Dermis microvascular lymphatic vessel endothelial cell (primary cell): ENCODE data around the gene ZNF8. TPM values are rescaled to one million over a fixed set of nuclear protein-coding genes. Genes with fewer than 3 reads are reported as not detected.
"Not testable (repeated sequence)": the region's sequence is repeated elsewhere in the genome, so short reads cannot be mapped to it uniquely, and the experiment has no call there.

Source experiments
- DNase-seq, 2 donors: peaks; one replicate each; pipeline versions ENCODE4 v3.0.0 to v3.0.0-alpha.2; 2010; ENCODE audit warnings: low read depth in 2 of 2
- total RNA-seq: library from RNA; depleted of rRNA; stranded (reverse); fragments of >200 nt; gene quantifications from 2 replicates; pipeline ENCODE4 v1.2.1, GENCODE V29; 2014

The ZNF8 gene
- total RNA-seq, 1 donor from 2014 or later = 3.0 TPM

DNA sequence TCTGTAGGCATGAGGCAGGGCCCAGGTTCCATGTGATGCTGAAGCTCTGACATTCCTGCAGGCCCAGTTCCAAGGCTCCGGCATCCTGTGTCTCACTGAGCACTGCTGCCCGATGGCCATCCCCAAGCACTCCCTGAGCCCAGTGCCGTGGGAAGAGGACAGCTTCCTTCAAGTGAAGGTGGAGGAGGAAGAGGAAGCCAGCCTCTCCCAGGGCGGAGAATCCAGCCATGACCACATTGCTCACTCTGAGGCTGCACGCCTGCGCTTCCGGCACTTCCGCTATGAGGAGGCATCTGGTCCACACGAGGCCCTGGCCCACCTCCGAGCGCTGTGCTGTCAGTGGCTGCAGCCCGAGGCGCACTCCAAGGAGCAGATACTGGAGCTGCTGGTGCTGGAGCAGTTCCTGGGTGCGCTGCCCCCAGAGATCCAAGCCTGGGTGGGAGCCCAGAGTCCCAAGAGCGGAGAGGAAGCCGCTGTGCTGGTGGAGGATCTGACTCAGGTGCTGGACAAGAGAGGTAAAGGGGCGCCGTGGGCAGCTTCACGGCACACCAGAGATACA is 56.0 kb downstream of the ZNF8 start:
- DNase-seq = no peak

DNA sequence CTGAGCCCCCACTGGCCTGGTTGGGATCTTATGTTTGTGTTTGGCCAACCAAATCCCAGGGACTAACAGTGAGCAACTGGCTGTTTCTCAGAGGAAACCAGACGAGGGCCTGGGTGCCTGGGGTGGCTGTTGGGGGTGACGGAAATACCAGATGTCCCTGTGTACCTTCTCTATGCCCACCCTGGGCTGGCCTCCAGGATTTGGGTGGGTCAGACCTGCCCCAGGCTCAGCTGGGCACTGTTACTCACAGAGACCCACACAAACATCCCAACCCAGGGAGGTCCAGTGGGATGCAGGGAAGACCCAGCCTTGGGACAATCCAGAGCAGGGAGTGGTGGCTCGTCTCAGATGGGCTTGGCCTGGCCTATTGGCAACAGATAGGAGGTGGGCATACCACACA is 56.9 kb downstream of the ZNF8 start:
- no peak for DNase-seq

DNA sequence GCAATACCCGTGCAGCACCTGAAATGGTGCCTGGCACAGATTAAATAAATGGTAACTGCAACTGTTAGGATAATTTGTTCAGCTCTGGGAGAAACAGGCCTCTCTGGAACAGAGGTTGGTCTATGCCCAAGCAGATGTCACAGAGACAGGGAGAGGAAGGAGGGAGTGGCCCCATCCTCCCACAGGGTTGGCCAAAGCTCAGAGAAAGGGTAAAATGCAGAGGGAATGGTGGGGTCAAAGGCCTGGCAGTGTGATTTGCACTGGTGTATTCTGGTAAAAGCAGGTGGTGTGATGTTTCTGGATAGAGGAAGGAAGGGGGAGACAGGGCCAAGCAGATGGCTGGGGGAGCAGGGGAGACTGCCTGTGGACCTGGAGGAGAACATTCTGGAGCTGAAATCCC is 57.5 kb downstream of the ZNF8 start:
- no peak for DNase-seq

DNA sequence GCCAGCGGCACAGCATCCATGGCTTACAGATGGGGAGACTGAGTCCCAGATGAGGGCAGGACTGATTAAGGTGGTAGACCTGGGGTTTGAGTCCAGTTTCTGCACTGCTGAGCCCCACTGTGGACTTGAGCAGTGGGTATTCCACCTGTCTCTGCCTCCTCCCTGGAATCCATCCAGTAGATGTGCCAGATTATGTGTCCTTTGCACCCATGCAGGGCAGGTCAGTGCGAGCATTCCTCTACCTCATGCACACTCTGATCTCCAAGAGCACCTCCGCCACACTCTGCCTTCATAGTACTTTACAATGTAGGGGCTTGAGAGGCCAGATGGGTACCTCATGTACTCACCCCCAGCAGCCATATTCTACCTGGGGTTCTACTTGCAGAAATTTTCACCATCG is 58.1 kb downstream of the ZNF8 start:
- DNase-seq = no peak

DNA sequence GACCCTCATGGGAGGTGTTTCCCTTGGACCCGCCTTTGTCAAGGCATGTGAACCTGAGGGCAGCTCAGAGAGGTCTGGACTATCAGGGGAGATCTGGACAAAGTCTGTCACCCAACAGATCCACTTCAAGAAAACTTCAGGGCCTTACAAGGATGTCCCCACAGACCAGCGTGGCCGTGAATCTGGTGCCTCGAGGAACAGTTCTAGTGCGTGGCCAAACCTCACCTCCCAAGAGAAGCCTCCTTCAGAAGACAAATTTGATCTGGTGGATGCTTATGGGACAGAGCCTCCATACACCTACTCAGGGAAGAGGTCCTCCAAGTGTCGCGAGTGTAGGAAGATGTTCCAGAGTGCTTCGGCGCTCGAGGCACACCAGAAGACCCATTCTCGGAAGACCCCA is 59.6 kb downstream of the ZNF8 start:
- DNase-seq = no peak

DNA sequence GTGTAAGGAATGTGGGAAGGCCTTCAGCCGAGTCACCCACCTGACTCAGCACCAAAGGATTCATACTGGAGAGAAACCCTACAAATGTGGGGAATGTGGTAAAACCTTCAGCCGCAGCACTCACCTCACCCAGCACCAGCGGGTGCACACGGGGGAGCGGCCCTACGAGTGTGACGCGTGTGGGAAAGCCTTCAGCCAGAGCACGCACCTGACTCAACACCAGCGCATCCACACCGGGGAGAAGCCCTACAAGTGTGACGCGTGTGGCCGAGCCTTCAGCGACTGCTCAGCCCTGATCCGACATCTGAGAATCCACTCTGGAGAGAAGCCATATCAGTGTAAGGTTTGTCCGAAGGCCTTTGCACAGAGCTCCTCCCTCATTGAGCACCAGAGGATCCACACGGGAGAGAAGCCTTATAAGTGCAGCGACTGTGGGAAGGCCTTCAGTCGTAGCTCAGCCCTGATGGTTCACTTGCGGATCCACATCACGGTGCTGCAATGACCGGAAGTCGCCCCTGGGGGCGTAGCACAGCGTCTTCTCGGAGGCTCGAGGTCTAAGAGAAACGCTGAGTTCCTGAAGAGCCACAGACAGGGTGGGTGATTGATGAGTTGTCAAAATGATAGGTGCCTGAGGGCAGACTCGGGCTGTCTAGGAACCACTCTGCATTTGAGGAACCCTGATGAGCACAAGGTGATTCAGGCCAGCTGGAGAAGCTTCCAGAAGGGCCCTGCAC is 60.2 kb downstream of the ZNF8 start:
- no peak for DNase-seq

DNA sequence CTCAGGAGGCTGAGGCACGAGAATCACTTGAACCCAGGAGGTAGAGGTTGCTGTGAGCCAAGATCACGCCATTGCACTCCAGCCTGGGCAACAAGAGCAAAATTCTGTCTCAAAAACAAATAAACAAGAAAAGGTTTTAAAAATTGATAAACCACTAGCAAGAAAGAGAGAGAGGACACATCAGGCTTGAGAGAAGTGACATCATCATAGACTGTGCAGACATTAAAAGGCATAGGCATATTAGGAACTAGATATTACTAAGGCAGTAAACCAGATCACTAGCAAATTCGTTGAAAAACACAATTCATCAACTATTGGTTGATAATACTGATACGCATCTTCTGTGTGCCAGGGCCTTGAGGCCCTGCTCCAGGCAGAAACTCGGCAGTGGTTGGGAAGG is 66.8 kb downstream of the ZNF8 start:
- DNase-seq = no peak

DNA sequence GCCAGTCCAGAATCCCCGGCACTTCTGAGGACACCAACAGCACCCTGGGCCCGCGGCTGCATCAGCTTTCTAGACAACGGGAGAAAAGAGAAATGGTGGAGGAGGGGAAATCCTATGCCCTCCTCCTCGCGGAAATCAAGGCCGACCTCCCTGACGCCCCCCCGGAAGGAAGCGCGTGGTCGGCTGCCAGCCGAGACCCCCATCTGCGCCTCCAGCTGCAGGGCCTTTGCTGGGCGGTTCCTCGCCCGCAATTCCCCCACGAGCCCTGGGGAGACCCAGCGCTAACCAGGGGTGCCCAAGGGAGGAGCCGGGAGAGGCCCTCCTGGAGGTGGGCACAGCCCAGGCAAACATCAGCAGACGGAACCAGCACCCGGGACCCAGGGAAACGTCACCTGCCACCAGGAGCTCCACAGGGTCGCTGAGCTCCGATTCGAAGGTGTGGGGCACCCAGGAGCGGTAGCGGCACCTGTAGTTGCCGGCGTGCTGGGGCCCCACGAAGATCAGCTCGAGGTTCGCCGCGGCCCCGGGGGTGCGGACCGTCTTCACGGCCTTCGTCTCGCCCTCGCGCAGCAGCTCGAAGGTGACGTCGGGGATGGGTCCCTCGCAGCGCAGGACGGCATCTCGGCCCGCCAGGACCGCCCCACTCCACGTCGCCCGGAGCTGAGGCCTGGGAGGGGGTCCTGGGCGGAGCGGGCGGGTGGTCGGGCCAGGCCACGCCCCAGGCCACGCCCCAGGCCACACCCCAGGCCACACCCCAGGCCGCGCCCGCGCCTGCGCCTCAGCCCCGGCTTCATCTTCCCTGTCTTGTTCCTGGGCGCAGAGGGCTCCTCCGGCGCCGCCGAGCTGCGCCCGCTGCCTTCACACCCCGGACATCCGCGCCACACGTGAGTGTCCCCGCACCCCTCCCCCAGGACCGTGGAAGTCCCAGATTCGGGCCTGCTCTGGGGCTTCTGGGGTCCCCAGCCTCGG is 68.5 kb downstream of the ZNF8 start:
- peak in 1 of 2 donors; percentile 41 for DNase-seq

DNA sequence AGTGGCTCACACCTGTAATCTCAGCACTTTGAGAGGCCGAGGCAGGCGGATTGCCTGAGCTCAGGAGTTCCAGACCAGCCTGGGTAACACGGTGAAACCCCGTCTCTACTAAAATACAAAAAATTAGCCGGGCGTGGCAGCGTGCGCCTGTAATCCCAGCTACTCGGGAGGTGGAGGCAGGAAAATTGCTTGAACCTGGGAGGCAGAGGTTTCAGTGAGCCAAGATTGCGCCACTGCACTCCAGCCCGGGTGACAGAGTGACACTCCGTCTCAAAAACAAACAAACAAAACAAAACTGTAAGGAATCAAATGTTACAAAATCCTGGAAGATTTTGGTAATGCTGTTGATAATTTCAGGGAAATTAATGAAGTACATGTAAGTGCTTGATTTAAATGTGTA is 69.3 kb downstream of the ZNF8 start:
- DNase-seq = not testable (repeated sequence)

DNA sequence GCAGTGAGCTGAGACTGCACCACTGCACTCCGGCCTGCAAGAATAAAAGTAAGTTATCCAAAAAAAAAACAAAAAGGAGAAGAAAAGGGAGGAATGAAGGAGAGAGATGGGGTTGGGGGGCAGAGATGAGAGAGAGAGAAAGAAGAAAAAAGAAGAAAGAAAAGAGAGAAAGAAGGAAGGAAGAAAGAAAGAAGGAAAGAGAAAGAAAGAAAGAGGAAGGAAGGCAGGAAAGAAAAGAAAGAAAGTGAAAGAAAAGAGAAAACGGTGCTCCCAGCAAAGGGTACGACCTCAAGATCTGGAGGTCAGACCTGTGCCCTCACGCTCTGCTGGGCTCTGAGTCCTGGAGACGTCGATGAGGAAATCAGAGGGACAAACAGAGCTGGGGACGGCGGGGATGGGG is 70.8 kb downstream of the ZNF8 start:
- DNase-seq = no peak

DNA sequence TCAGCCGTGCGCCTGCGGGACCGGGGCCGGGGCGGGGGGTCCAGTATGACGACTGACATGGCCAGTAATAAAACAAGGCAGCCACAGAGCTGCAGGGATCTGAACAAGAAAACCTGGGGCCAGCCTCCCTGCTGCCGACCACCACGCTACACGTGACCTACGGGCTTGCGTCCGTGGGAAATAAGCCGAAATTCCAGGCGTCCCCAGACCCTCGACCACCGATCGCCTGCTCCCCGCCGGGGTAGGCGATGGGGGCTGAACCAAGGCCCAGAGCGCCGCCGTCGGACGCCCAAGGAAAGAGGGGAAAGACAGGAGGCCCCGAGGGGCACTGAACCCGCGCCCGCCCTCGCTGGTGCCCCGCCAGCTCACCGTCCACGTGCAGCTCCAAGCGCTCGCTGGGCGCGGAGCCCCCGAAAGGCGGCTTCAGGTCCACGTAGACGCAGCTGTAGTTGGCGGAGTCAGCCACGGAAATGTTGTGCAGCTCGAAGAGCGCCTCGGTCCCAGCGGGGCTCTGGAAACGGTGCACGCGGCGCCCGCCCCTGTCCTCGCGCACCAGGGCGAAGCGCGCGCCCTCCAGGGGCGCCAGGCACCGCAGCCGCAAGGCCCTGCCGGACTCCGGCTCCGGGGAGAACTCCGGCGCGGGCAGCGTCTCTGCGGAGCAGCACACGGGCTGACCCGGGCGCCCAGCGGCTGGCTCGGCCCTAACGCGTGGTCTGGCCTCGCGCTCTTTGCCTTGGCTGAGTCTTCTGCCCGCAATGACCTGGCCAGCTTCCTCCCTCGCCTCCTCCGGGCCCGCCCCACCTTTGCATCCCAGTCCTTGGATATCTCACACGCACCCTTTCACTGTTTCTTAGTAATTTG is 71.5 kb downstream of the ZNF8 start:
- DNase-seq = no peak

DNA sequence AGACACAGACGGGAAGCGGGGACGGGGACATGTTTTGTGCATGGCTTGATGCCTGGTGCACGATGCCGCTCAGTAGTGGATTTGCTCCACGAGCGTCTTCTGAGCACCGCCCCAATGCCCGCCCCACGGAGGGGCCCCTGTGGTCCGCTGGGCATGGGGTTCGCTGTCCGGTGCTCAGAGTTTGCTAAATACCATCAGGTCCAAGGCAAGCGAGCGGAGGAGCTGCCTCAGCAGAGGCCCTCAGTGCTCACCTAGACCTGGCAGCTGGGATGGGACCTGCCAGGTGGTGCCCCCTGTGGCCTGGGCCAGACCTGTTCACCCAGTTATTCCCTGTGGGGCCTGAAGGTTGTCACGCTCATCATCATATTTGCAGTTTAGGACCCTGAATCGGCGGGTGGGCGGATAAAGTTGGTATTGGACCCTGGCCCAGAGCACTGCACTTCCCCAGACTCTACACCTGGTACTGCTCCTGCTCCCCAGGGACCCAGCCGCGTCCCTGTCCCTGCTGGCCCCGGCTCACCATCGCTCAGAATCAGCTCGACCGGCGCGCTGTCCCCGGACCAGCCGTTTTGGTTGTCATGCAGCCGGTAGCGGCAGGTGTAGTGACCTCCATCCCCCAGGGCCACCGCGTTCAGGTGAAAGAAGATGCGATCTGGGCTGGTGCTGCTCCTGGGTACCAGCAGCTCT is 72.3 kb downstream of the ZNF8 start:
- DNase-seq = no peak

DNA sequence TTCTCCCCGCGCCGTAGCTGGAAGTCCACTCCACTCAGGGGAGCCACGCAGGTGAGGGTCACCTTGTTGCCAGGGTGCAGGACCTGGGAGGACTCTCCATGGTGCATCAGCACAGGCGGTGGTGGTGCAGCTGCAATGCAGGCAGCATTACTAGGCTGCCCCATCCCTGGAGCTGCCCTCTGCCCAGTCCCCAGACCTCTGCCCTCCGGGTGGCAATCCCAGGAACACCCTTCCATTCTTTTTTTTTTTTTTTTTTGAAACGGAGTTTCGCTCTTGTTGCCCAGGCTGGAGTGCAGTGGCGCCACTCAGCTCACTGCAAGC is 72.8 kb downstream of the ZNF8 start:
- no peak for DNase-seq

DNA sequence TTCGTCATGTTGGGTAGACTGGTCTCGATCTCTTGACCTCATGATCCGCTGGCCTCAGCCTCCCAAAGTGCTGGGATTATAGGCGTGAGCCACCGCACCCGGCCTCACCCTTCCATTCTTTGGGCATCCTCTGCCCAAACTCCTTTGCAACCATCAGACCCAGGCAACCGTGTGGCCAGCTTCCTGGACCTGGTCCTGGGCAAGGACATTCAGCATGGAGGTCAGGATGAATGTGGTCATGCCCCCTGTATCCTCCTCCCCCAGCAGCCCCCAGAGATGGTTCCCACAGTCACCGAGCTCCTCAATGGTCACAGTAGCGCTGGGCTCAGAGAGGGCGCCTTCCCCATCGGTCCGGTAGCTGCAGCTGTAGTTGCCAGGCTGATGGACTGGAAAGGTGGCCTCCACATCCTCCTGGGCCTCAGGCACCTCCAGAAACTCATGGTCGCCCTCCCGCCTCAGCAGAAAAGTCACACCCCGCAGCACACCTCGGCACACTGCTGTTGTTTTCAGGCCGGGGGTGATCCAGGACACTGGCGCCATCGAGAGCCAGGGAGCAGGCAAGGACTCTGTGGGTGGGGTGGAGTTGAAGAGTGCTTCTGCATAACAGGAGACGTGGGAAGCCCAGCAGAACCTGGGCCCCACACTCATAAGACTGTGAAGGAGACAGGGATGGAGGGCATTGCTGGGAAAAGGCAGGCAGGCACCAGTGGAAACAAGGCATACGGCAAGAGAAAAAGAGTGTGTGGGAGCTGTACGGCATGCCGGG is 73.4 kb downstream of the ZNF8 start:
- DNase-seq = no peak

Other genes with a start within 250 kb of the ZNF8 start
- gene ZSCAN1, start 244.9 kb upstream of the ZNF8 start, total RNA-seq = not detected in 2 replicates
- 0.64 and 1.8 TPM in 2 replicates for gene ZNF135, start 219.7 kb upstream of the ZNF8 start, total RNA-seq
- gene ZSCAN18, start 180.7 kb upstream of the ZNF8 start, total RNA-seq = 10.5 and 25.8 TPM in 2 replicates
- gene ZNF329, start 128.2 kb upstream of the ZNF8 start, total RNA-seq = 7.3 and 10.1 TPM in 2 replicates
- gene ZNF274, start 95.9 kb upstream of the ZNF8 start, total RNA-seq = 9.6 and 13.5 TPM in 2 replicates
- 39.0 and 47.8 TPM in 2 replicates for gene ZNF544, start 50.0 kb upstream of the ZNF8 start, total RNA-seq
- 11.4 and 18.7 TPM in 2 replicates for gene ERVK3-1, start 26.4 kb downstream of the ZNF8 start, total RNA-seq
- gene ZSCAN22, start 48.0 kb downstream of the ZNF8 start, total RNA-seq = 1.7 and 2.4 TPM in 2 replicates
- 4.3 and 5.4 TPM in 2 replicates for gene A1BG, start 74.5 kb downstream of the ZNF8 start, total RNA-seq
- gene ZNF497, start 83.8 kb downstream of the ZNF8 start, total RNA-seq = 0.51 and 0.89 TPM in 2 replicates
- 1.7 and 3.7 TPM in 2 replicates for gene ZNF837, start 102.1 kb downstream of the ZNF8 start, total RNA-seq
- gene RPS5, start 108.3 kb downstream of the ZNF8 start, total RNA-seq = 2,588 and 2,654 TPM in 2 replicates
- gene RNF225, start 116.7 kb downstream of the ZNF8 start, total RNA-seq = not detected in 2 replicates
- 7.7 and 9.5 TPM in 2 replicates for gene ZNF584, start 129.7 kb downstream of the ZNF8 start, total RNA-seq
- 4.1 and 6.2 TPM in 2 replicates for gene ZNF132, start 161.2 kb downstream of the ZNF8 start, total RNA-seq
- gene ZNF324B, start 172.7 kb downstream of the ZNF8 start, total RNA-seq = 6.0 and 7.6 TPM in 2 replicates
- 8.9 and 12.4 TPM in 2 replicates for gene ZNF324, start 188.1 kb downstream of the ZNF8 start, total RNA-seq
- gene ZNF446, start 197.4 kb downstream of the ZNF8 start, total RNA-seq = 3.2 and 5.7 TPM in 2 replicates
- 10.1 and 10.9 TPM in 2 replicates for gene SLC27A5, start 233.0 kb downstream of the ZNF8 start, total RNA-seq
- gene ZBTB45, start 240.9 kb downstream of the ZNF8 start, total RNA-seq = 3.5 and 5.7 TPM in 2 replicates